Left ventricle myocardium inferior (tissue), 1 donor: ENCODE measurements around the gene TET1. TPM values are rescaled to one million over a fixed set of nuclear protein-coding genes. Genes with fewer than 3 reads are reported as not detected.

Source experiments
- DNase-seq: peaks from one replicate; pipeline ENCODE4 v3.0.0-alpha.2; 2020
- H3K27ac ChIP-seq: fragments of 200-600 bp; replicated peaks from 2 replicates; pipeline ENCODE4 v1.8.0; 2021
- H3K27me3 ChIP-seq: fragments of 200-600 bp; 2 replicates; pipeline ENCODE4 v1.8.0; 2021; ENCODE audit warnings: low read depth
- H3K36me3 ChIP-seq: fragments of 200-600 bp; 2 replicates; pipeline ENCODE4 v1.8.0; 2021
- H3K4me1 ChIP-seq: fragments of 200-600 bp; 2 replicates; pipeline ENCODE4 v1.8.0; 2021
- H3K4me3 ChIP-seq: fragments of 200-600 bp; 2 replicates; pipeline ENCODE4 v1.8.0; 2021; ENCODE audit warnings: mild to moderate bottlenecking, moderate library complexity
- H3K9me3 ChIP-seq: fragments of 200-600 bp; replicated peaks from 2 replicates; pipeline ENCODE4 v1.8.0; 2021
- CTCF ChIP-seq: fragments of 200-600 bp; IDR thresholded peaks from 2 replicates; pipeline ENCODE4 v1.8.0; 2021; ENCODE audit warnings: antibody characterized with exemption, mild to moderate bottlenecking, borderline replicate concordance
- intact Hi-C: fragments of 100-400 bp; cut with micrococcal nuclease; formaldehyde crosslinking; loops from one replicate; pipeline ENCODE4 v1.11.0; 2022
- total RNA-seq: library from RNA; stranded (reverse); fragmentation: NEBNext Ultra II Directional; extraction: Animal tissue kit (Norgen Biotek cat#: 25700); gene quantifications from one replicate; pipeline ENCODE4 v1.2.1, GENCODE V29; 2021
- donor health status: DM: no; HTN: yes; CAD: no; lungs with severe emphysema.

Gene TET1
- total RNA-seq, 1 donor from 2014 or later = 2.2 TPM

- Histone ChIP-seq H3K9me3 (no peaks in the 10 kb centered on the region), H3K36me3 (peaks cover 100% of the 10 kb centered on the region), H3K4me1 (no peaks in the 10 kb centered on the region), H3K27me3 (no peaks in the 10 kb centered on the region), H3K27ac (no peak overlapping the region), H3K4me3 (no peak overlapping the region)
- intact Hi-C loops = no loop called here
- no peak for TF ChIP-seq CTCF
- no peak for DNase-seq
Measured at GRCh38 chr10:68742397-68742796, 182.3 kb downstream of the TET1 start.

Other genes with a start within 250 kb of the TET1 start
- 138 TPM for gene HNRNPH3, start 228.3 kb upstream of the TET1 start, total RNA-seq
- 5.1 TPM for gene PBLD, start 227.4 kb upstream of the TET1 start, total RNA-seq
- gene RUFY2, start 153.1 kb upstream of the TET1 start, total RNA-seq = 9.9 TPM
- gene DNA2, start 88.4 kb upstream of the TET1 start, total RNA-seq = 2.1 TPM
- 14.0 TPM for gene SLC25A16, start 32.8 kb upstream of the TET1 start, total RNA-seq
- 27.5 TPM for gene CCAR1, start 160.9 kb downstream of the TET1 start, total RNA-seq